ENCODE results near the gene CDHR2.

GRCh38 chr5:176570044-176570443 is 20.9 kb downstream of the CDHR2 start:
- no peak for TF ChIP-seq POLR2A (IDR thresholded peaks at IDR 0.05)
- TF ChIP-seq, protein P1, sequence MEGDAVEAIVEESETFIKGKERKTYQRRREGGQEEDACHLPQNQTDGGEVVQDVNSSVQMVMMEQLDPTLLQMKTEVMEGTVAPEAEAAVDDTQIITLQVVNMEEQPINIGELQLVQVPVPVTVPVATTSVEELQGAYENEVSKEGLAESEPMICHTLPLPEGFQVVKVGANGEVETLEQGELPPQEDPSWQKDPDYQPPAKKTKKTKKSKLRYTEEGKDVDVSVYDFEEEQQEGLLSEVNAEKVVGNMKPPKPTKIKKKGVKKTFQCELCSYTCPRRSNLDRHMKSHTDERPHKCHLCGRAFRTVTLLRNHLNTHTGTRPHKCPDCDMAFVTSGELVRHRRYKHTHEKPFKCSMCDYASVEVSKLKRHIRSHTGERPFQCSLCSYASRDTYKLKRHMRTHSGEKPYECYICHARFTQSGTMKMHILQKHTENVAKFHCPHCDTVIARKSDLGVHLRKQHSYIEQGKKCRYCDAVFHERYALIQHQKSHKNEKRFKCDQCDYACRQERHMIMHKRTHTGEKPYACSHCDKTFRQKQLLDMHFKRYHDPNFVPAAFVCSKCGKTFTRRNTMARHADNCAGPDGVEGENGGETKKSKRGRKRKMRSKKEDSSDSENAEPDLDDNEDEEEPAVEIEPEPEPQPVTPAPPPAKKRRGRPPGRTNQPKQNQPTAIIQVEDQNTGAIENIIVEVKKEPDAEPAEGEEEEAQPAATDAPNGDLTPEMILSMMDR (IDR thresholded peaks at IDR 0.05), result no peak

Measured in testis (tissue), 2 donors.